ENCODE results near the gene MT1A. TPM values are rescaled to one million over a fixed set of nuclear protein-coding genes. Genes with fewer than 3 reads are reported as not detected.

Gene MT1A
- total and polyA plus RNA-seq, 2 donors = 1.2 to 285 TPM

- Histone ChIP-seq H3K4me3 (ENCODE audit: low read length in 2 of 2) (no peak overlapping the region), H3K4me1 (ENCODE audit: control insufficient read depth in 2 of 2, insufficient read depth in 2 of 2, low read length in 2 of 2) (peaks cover 27 to 36% of the 10 kb centered on the region in 2 donors), H3K27ac (ENCODE audit: low read depth in 1 of 2, low read length in 1 of 2) (no peak overlapping the region), H3K36me3 (ENCODE audit: control insufficient read depth in 2 of 2, insufficient read depth in 2 of 2, low read length in 1 of 2) (no peaks in the 10 kb centered on the region), H3K9me3 (ENCODE audit: control insufficient read depth in 2 of 2, insufficient read depth in 1 of 2, low read length in 1 of 2) (no peaks in the 10 kb centered on the region), H3K27me3 (ENCODE audit: control insufficient read depth in 2 of 2, insufficient read depth in 1 of 2, low read length in 1 of 2) (peaks cover 4 to 46% of the 10 kb centered on the region in 2 donors)
- DNase-seq (ENCODE audit: low read depth in 6 of 9, low spot score in 9 of 9) = no peak
- WGBS = 98% methylated on average over 6 of the region's 6 CpGs
These were observed 41.4 kb downstream of the MT1A start for GRCh38 chr16:56679818-56680217.

GRCh38 chr16:56681939-56682702 lies 43.7 kb downstream of the MT1A start, which contains the start of gene MT1X:
TSS of gene MT1X (plus strand) at chr16:56682470. CDS start at chr16:56682541, 71 bp downstream.
- Histone ChIP-seq H3K4me3 (ENCODE audit: low read length in 2 of 2) (peak within 1 kb of the TSS; percentile 60 to 74), H3K4me1 (ENCODE audit: control insufficient read depth in 2 of 2, insufficient read depth in 2 of 2, low read length in 2 of 2) (peaks cover 18 to 22% of the 10 kb centered on the region in 2 donors), H3K9me3 (ENCODE audit: control insufficient read depth in 2 of 2, insufficient read depth in 1 of 2, low read length in 1 of 2) (peaks cover 0 to 11% of the 10 kb centered on the region in 2 donors), H3K27me3 (ENCODE audit: control insufficient read depth in 2 of 2, insufficient read depth in 1 of 2, low read length in 1 of 2) (peaks cover 0 to 23% of the 10 kb centered on the region in 2 donors), H3K27ac (ENCODE audit: low read depth in 1 of 2, low read length in 1 of 2) (peak within 1 kb of the TSS; percentile 16 to 87), H3K36me3 (ENCODE audit: control insufficient read depth in 2 of 2, insufficient read depth in 2 of 2, low read length in 1 of 2) (no peaks in the 10 kb centered on the region)
- DNase-seq (ENCODE audit: low read depth in 6 of 9, low spot score in 9 of 9) = peak; percentile 56 to 93 (median 75)
- 2% methylated on average over 49 of the region's 49 CpGs for WGBS

DNA sequence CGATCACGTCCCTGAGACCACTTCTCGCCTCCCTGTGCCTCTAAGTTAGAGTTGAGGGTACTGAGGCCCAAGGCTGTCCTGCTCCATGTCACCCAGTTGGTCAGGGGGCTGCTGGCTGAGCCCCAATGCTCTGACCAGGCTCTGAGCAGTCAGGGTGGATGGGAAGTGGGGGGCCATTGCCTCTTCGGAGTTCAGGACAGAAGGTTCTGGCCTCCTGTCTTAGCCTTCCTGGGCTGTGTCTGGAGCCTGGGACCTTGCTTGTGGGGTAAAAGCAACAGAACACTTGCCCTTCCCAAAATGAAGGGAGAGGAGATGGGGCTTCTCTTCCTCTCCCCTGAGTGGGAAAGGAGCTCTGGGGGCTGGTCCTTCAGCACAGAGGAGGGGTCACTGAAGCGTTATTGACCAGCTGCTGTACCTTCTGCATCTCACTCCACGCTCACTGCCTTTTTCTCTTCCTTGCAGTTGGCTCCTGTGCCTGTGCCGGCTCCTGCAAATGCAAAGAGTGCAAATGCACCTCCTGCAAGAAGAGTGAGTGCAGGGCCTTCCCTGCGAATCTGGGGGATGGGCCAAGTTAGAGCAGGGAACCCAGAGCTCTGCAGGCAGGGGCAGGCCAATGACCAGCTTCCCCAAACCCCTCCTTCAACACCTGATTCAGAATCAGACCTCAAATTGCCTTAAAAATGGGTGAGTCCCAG lies 44.4 kb downstream of the MT1A start:
- peak overlapping the region in 1 of 2 donors; percentile 87 for H3K27ac ChIP-seq (ENCODE audit: low read depth in 1 of 2, low read length in 1 of 2)
- H3K36me3 ChIP-seq (ENCODE audit: control insufficient read depth in 2 of 2, insufficient read depth in 2 of 2, low read length in 1 of 2) = no peaks in the 10 kb centered on the region
- peaks cover 0 to 11% of the 10 kb centered on the region in 2 donors for H3K9me3 ChIP-seq (ENCODE audit: control insufficient read depth in 2 of 2, insufficient read depth in 1 of 2, low read length in 1 of 2)
- peak overlapping the region; percentile 60 to 74 for H3K4me3 ChIP-seq (ENCODE audit: low read length in 2 of 2)
- peaks cover 0 to 18% of the 10 kb centered on the region in 2 donors for H3K27me3 ChIP-seq (ENCODE audit: control insufficient read depth in 2 of 2, insufficient read depth in 1 of 2, low read length in 1 of 2)
- peaks cover 18 to 22% of the 10 kb centered on the region in 2 donors for H3K4me1 ChIP-seq (ENCODE audit: control insufficient read depth in 2 of 2, insufficient read depth in 2 of 2, low read length in 2 of 2)
- no peak for DNase-seq (ENCODE audit: low read depth in 6 of 9, low spot score in 9 of 9)
- WGBS = 52% methylated on average over 8 of the region's 8 CpGs

GRCh38 chr16:56683424-56684172 lies 45.1 kb downstream of the MT1A start:
- Histone ChIP-seq H3K27me3 (ENCODE audit: control insufficient read depth in 2 of 2, insufficient read depth in 1 of 2, low read length in 1 of 2) (peaks cover 0 to 18% of the 10 kb centered on the region in 2 donors), H3K36me3 (ENCODE audit: control insufficient read depth in 2 of 2, insufficient read depth in 2 of 2, low read length in 1 of 2) (no peaks in the 10 kb centered on the region), H3K4me1 (ENCODE audit: control insufficient read depth in 2 of 2, insufficient read depth in 2 of 2, low read length in 2 of 2) (peaks cover 18 to 22% of the 10 kb centered on the region in 2 donors), H3K27ac (ENCODE audit: low read depth in 1 of 2, low read length in 1 of 2) (peak overlapping the region in 1 of 2 donors; percentile 48), H3K4me3 (ENCODE audit: low read length in 2 of 2) (peak overlapping the region in 1 of 2 donors; percentile 74), H3K9me3 (ENCODE audit: control insufficient read depth in 2 of 2, insufficient read depth in 1 of 2, low read length in 1 of 2) (peaks cover 0 to 11% of the 10 kb centered on the region in 2 donors)
- DNase-seq (ENCODE audit: low read depth in 6 of 9, low spot score in 9 of 9) = no peak
- WGBS = 81% methylated on average over 5 of the region's 5 CpGs

GRCh38 chr16:56684256-56684925 lies 45.9 kb downstream of the MT1A start:
- Histone ChIP-seq H3K4me1 (ENCODE audit: control insufficient read depth in 2 of 2, insufficient read depth in 2 of 2, low read length in 2 of 2) (peaks cover 18 to 22% of the 10 kb centered on the region in 2 donors), H3K27ac (ENCODE audit: low read depth in 1 of 2, low read length in 1 of 2) (no peak overlapping the region), H3K36me3 (ENCODE audit: control insufficient read depth in 2 of 2, insufficient read depth in 2 of 2, low read length in 1 of 2) (no peaks in the 10 kb centered on the region), H3K27me3 (ENCODE audit: control insufficient read depth in 2 of 2, insufficient read depth in 1 of 2, low read length in 1 of 2) (peaks cover 0 to 14% of the 10 kb centered on the region in 2 donors), H3K4me3 (ENCODE audit: low read length in 2 of 2) (no peak overlapping the region), H3K9me3 (ENCODE audit: control insufficient read depth in 2 of 2, insufficient read depth in 1 of 2, low read length in 1 of 2) (peaks cover 0 to 11% of the 10 kb centered on the region in 2 donors)
- 92% methylated on average over 4 of the region's 4 CpGs for WGBS
- no peak for DNase-seq (ENCODE audit: low read depth in 6 of 9, low spot score in 9 of 9)

- H3K27me3 ChIP-seq (ENCODE audit: control insufficient read depth in 2 of 2, insufficient read depth in 1 of 2, low read length in 1 of 2) = peaks cover 0 to 17% of the 10 kb centered on the region in 2 donors
- 97% methylated on average over 4 of the region's 4 CpGs for WGBS
- no peaks in the 10 kb centered on the region for H3K36me3 ChIP-seq (ENCODE audit: control insufficient read depth in 2 of 2, insufficient read depth in 2 of 2, low read length in 1 of 2)
- H3K4me3 ChIP-seq (ENCODE audit: low read length in 2 of 2) = no peak overlapping the region
- H3K9me3 ChIP-seq (ENCODE audit: control insufficient read depth in 2 of 2, insufficient read depth in 1 of 2, low read length in 1 of 2) = peaks cover 0 to 11% of the 10 kb centered on the region in 2 donors
- no peak overlapping the region for H3K27ac ChIP-seq (ENCODE audit: low read depth in 1 of 2, low read length in 1 of 2)
- DNase-seq (ENCODE audit: low read depth in 6 of 9, low spot score in 9 of 9) = no peak
- peaks cover 18 to 22% of the 10 kb centered on the region in 2 donors for H3K4me1 ChIP-seq (ENCODE audit: control insufficient read depth in 2 of 2, insufficient read depth in 2 of 2, low read length in 2 of 2)
These were observed 46.6 kb downstream of the MT1A start for GRCh38 chr16:56684926-56685590.

DNA sequence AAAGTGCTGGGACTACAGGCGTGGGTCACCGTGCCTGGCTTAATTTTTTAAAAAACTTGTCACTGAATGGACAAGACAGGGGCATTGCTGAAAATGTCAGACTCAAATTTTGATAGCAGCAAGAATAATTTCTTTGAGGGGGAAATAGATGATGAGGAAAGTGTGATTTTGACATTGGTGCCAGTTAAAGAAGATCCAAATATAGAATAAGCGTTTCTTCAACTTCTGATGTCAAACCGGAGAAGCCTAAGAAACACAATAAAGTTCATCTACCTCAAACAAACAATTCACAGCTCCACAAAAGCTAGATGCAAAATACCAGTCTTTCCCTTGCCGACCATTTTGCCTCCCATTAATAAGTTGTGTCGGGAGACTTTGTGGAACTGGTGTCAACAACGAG lies 48.3 kb downstream of the MT1A start:
- DNase-seq (ENCODE audit: low read depth in 6 of 9, low spot score in 9 of 9) = no peak
- 98% methylated on average over 7 of the region's 7 CpGs for WGBS
- no peaks in the 10 kb centered on the region for H3K36me3 ChIP-seq (ENCODE audit: control insufficient read depth in 2 of 2, insufficient read depth in 2 of 2, low read length in 1 of 2)
- peaks cover 18 to 20% of the 10 kb centered on the region in 2 donors for H3K4me1 ChIP-seq (ENCODE audit: control insufficient read depth in 2 of 2, insufficient read depth in 2 of 2, low read length in 2 of 2)
- peaks cover 0 to 21% of the 10 kb centered on the region in 2 donors for H3K27me3 ChIP-seq (ENCODE audit: control insufficient read depth in 2 of 2, insufficient read depth in 1 of 2, low read length in 1 of 2)
- H3K9me3 ChIP-seq (ENCODE audit: control insufficient read depth in 2 of 2, insufficient read depth in 1 of 2, low read length in 1 of 2) = peaks cover 0 to 11% of the 10 kb centered on the region in 2 donors
- no peak overlapping the region for H3K4me3 ChIP-seq (ENCODE audit: low read length in 2 of 2)
- H3K27ac ChIP-seq (ENCODE audit: low read depth in 1 of 2, low read length in 1 of 2) = no peak overlapping the region

DNA sequence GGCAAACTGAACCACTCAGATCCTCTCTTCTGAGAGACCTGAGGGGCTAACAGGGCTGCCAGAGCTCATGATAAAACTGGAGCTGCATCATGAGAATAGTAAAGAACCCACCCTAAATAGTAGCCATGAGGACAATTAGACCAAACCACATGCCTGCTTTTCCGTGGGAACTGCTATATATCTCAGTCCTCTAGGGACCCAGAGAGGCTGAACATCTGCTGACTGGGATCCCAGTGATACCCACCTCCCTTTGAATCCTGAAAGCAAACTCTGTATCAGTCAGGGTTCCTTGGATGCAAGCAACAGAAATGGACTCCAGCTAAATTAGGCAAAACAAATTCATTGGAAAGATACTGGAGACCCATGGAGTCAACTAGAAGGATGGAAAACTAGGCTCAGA lies 50.3 kb downstream of the MT1A start:
- Histone ChIP-seq H3K27ac (ENCODE audit: low read depth in 1 of 2, low read length in 1 of 2) (no peak overlapping the region), H3K9me3 (ENCODE audit: control insufficient read depth in 2 of 2, insufficient read depth in 1 of 2, low read length in 1 of 2) (peaks cover 0 to 11% of the 10 kb centered on the region in 2 donors), H3K27me3 (ENCODE audit: control insufficient read depth in 2 of 2, insufficient read depth in 1 of 2, low read length in 1 of 2) (peaks cover 0 to 12% of the 10 kb centered on the region in 2 donors), H3K4me3 (ENCODE audit: low read length in 2 of 2) (no peak overlapping the region), H3K36me3 (ENCODE audit: control insufficient read depth in 2 of 2, insufficient read depth in 2 of 2, low read length in 1 of 2) (no peaks in the 10 kb centered on the region), H3K4me1 (ENCODE audit: control insufficient read depth in 2 of 2, insufficient read depth in 2 of 2, low read length in 2 of 2) (peaks cover 1 to 6% of the 10 kb centered on the region in 2 donors)
- DNase-seq (ENCODE audit: low read depth in 6 of 9, low spot score in 9 of 9) = no peak
- 58% methylated on average over 1 of the region's 1 CpG for WGBS
